Measurements from ENCODE around the gene ZNF79.
"Not testable (repeated sequence)": the region's sequence is repeated elsewhere in the genome, so short reads cannot be mapped to it uniquely, and the experiment has no call there.

The ZNF79 gene

GRCh38 chr9:127451858-127452656, 27.9 kb downstream of the ZNF79 start:
- in situ Hi-C loops (cut with MboI; ENCODE audit: low sequenced_read_pairs): no loop called here

- in situ Hi-C loops (cut with MboI; ENCODE audit: low sequenced_read_pairs): no loop called here
Observed at GRCh38 chr9:127452691-127453090, 28.5 kb downstream of the ZNF79 start.

GRCh38 chr9:127455324-127455992, 31.3 kb downstream of the ZNF79 start:
- in situ Hi-C loops (cut with MboI; ENCODE audit: low sequenced_read_pairs): no loop called here

- in situ Hi-C loops (cut with MboI; ENCODE audit: low sequenced_read_pairs): no loop called here
Observed at GRCh38 chr9:127457191-127457878, 33.2 kb downstream of the ZNF79 start.

- in situ Hi-C loops (cut with MboI; ENCODE audit: low sequenced_read_pairs): no loop called here
Observed at GRCh38 chr9:127458921-127459320, 34.7 kb downstream of the ZNF79 start.

- in situ Hi-C loops (cut with MboI; ENCODE audit: low sequenced_read_pairs): no loop called here
Observed at GRCh38 chr9:127463382-127463781, 39.2 kb downstream of the ZNF79 start.

GRCh38 chr9:127463911-127464310, 39.7 kb downstream of the ZNF79 start:
- in situ Hi-C loops (cut with MboI; ENCODE audit: low sequenced_read_pairs): no loop called here

- in situ Hi-C loops (cut with MboI; ENCODE audit: low sequenced_read_pairs): not testable (repeated sequence)
Observed at GRCh38 chr9:127466407-127466917, 42.3 kb downstream of the ZNF79 start.

GRCh38 chr9:127467621-127468020, 43.4 kb downstream of the ZNF79 start:
- in situ Hi-C loops (cut with MboI; ENCODE audit: low sequenced_read_pairs): no loop called here

GRCh38 chr9:127470662-127471061, 46.5 kb downstream of the ZNF79 start:
- in situ Hi-C loops (cut with MboI; ENCODE audit: low sequenced_read_pairs): no loop called here

- in situ Hi-C loops (cut with MboI; ENCODE audit: low sequenced_read_pairs): no loop called here
Observed at GRCh38 chr9:127473501-127473900, 49.3 kb downstream of the ZNF79 start.

GRCh38 chr9:127473932-127474331, 49.8 kb downstream of the ZNF79 start:
- in situ Hi-C loops (cut with MboI; ENCODE audit: low sequenced_read_pairs): no loop called here

- in situ Hi-C loops (cut with MboI; ENCODE audit: low sequenced_read_pairs): no loop called here
Observed at GRCh38 chr9:127474592-127474991, 50.4 kb downstream of the ZNF79 start.

GRCh38 chr9:127479507-127480081, 55.4 kb downstream of the ZNF79 start:
- in situ Hi-C loops (cut with MboI; ENCODE audit: low sequenced_read_pairs): no loop called here

GRCh38 chr9:127482662-127483061, 58.5 kb downstream of the ZNF79 start:
- in situ Hi-C loops (cut with MboI; ENCODE audit: low sequenced_read_pairs): no loop called here

GRCh38 chr9:127485995-127486394, 61.8 kb downstream of the ZNF79 start:
- in situ Hi-C loops (cut with MboI; ENCODE audit: low sequenced_read_pairs): no loop called here

- in situ Hi-C loops (cut with MboI; ENCODE audit: low sequenced_read_pairs): no loop called here
Observed at GRCh38 chr9:127488946-127489345, 64.8 kb downstream of the ZNF79 start.

- in situ Hi-C loops (cut with MboI; ENCODE audit: low sequenced_read_pairs): no loop called here
Observed at GRCh38 chr9:127489471-127490115, 65.4 kb downstream of the ZNF79 start.

- in situ Hi-C loops (cut with MboI; ENCODE audit: low sequenced_read_pairs): no loop called here
Observed at GRCh38 chr9:127490535-127491230, 66.5 kb downstream of the ZNF79 start.

- in situ Hi-C loops (cut with MboI; ENCODE audit: low sequenced_read_pairs): no loop called here
Observed at GRCh38 chr9:127491516-127491915, 67.3 kb downstream of the ZNF79 start.

Data from hTERT RPE-1 (cell line).